ENCODE data around the gene EPG5.

Gene EPG5

GRCh38 chr18:45920367-45920766, 46.8 kb downstream of the EPG5 start:
- ATAC-seq, result no peak

DNA sequence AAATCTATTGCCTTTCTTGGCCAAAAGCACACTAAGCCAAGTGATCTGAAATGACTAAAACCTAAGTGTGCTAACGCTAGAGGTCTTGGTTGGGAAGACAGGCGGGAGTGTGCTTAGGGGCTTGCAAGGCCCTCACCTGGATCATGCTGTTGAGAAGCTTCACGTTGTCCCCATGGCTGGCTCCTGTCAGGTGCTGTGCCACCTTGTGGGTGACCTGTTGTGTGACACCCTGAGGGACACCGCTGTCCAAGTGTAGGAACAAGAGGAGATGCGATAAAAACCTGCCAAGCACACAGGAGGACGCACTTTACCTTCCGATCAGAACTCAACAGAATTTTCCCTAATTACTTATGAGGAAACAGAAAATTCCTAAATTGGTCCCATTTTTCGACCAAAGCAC, 50.8 kb downstream of the EPG5 start:
- no peak for ATAC-seq

- no peak for ATAC-seq
Measured at GRCh38 chr18:45913276-45913675, 53.9 kb downstream of the EPG5 start.

DNA sequence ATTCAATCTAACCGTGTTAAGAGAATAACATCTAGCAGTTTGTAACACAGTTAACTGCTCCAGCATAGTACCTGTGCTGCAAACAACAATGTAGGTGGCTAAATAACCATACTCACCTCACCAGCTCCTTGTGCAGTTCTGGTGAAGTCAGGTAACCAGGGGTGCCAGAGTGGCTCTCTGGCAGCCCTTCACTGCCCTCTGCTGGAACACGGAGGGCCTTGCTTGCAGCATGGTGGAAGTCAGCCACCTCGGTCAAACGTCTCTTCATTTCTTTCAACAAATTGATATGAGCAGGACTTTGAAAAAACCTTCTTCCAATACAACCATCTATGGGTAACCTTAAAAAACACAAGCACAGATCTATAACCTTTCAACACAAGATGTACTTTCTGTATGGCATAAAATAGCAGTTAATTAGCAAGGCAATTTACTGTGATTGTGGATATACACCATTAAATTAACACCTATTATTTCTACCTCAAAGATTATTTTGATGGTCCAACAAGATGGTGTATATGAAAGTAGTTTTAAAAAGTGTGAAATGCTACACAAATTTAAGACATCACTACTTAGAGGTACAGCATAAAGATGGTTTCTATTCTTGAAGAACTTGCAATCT, 56.6 kb downstream of the EPG5 start:
- ATAC-seq, result peak; percentile 81 to 89

- no peak for ATAC-seq
Measured at GRCh38 chr18:45901654-45902210, 65.4 kb downstream of the EPG5 start.

- no peak for ATAC-seq
Measured at GRCh38 chr18:45900623-45901022, 66.5 kb downstream of the EPG5 start.

- ATAC-seq, result no peak
Measured at GRCh38 chr18:45896991-45897390, 70.1 kb downstream of the EPG5 start.

GRCh38 chr18:45896452-45896851, 70.7 kb downstream of the EPG5 start:
- ATAC-seq, result no peak

DNA sequence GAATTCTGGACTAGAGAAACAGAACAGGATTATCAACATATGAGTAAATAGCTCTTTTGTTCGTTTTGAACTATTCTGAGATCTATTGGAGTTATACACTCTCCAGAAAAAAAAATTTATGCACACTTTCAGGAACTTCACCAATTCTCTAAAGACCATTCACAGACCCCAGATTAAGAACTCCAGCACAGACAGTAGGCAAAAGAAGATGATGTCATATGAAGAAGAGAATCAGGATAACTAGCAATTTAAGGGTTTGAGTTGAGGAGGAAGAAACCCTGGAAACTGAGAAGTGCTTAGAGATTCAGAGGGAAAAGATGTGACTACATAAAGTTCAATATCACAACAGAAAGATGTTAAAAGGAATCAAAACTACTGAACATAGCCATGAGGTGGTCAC, 71.8 kb downstream of the EPG5 start:
- no peak for ATAC-seq

GRCh38 chr18:45894818-45895217, 72.3 kb downstream of the EPG5 start:
- no peak for ATAC-seq

DNA sequence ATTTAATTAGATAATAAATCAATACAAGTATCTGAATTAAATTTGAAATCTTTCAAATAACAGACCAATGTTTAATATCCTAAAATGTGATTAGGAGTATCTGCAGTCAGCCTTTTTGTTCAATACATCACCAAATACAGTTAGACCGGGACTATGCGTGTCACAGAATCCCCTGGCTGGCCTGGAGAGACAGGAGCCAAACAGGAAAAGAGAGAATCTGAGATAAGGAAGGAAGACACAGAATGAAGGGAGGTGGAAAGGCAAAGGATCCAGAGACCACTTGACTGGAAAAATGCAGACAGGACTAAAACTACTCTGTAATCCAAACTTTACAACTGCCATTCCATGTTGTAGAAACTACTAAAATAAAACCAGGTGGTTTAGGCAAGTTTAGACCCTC, 75.3 kb downstream of the EPG5 start:
- ATAC-seq, result no peak

GRCh38 chr18:45890606-45891005, 76.5 kb downstream of the EPG5 start:
- no peak for ATAC-seq

DNA sequence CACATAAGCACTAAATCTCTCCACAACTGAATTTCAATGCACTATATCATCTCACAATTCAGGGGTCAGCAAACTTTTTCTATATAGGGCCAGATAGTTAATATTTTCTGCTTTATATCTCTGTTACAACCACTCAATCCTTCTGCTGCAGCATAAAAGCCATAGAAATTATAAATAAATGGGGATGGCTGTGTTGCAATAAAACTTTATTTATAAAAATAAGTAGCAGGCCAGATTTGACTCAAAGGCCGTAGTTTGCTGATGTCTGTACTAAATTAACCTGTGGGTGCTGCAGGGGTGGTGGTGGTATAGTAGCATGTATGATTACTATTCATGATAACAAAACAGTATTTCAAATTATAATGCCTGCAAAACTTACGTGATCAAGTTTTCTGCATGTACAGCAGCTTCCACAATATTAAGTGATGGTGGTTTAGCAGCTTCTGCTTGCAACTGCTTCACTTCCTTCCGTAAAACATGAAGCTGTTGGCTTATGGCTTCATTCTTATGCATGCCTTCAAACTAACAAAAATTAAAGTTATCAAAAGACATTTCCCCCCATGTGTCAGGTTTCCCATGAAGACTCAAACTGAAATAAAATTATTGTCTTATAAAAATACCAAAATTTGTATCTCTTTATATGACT, 77.6 kb downstream of the EPG5 start:
- ATAC-seq, result no peak

GRCh38 chr18:45887585-45887984, 79.5 kb downstream of the EPG5 start:
- ATAC-seq, result no peak

GRCh38 chr18:45880876-45881558, 86.1 kb downstream of the EPG5 start:
- no peak for ATAC-seq

- peak; percentile 86 to 88 for ATAC-seq
Measured at GRCh38 chr18:45879681-45880655, 87.2 kb downstream of the EPG5 start.

DNA sequence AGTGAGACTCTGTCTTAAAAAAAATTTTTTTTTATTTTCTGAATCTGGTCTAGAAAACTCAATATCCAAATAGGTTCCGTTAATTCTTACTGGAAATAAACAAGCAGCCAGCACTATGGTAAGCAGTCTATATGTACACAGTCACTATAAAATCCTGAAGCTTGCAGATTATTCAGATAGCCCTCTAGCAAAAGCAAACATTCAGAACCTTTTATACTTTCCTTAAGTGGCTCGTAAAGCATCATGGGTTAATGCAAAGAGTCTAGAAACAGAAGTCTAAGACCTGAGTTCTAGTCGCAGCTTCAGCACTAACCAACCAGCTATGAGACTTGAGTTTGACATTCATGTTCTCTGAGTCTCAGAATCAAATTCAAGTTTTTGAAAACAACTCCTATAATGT, 89.7 kb downstream of the EPG5 start:
- no peak for ATAC-seq

DNA sequence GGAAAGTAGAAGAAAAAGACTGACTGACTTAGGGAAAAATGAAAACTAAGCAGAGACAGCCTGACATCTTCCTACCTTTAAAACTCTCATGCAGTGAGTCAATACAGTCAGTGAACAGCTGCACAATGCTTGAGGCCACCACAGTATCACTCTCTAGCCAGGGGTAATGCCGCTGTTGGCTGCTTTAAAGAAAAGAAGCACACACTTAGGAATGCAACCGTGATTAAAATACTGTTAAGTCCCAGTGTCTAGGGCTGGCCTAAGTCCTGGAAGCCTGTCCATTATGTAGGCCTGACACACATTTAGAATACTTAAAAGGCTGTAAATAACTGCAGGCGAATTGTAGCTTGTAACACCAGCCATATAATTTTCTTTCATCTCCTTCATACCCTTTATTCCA, 91.0 kb downstream of the EPG5 start:
- ATAC-seq, result no peak

- ATAC-seq, result peak; percentile 92 to 95
Measured at GRCh38 chr18:45874491-45875184, 92.5 kb downstream of the EPG5 start.

DNA sequence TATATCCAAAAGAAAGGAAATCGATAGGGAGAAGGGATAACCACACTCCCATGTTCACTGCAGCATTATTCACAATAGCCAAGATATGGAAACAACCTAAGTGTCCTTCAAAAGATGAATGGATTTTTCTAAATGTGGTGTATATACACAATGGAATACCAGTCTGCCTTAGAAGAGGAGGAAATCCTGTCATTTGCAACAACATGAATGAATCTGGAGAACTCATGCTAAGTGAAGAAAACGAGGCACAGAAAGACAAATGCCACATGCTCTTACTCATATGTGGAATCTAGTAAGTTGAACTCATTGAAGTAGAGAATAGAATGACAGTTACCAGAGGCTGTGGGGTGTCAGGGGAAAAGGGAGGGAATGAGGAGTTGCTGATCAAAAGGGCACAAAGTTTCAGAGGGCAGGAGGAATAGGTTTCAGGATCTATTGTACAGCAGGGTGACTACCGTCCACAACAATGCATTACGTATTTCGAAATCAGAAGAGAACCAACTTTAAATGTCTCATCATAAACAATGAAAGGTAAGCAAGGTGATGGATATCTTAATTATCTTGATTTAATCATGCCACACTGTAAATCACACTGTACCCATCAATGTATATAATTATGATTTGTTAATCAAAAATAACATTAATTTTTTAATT, 95.6 kb downstream of the EPG5 start:
- ATAC-seq, result no peak

DNA sequence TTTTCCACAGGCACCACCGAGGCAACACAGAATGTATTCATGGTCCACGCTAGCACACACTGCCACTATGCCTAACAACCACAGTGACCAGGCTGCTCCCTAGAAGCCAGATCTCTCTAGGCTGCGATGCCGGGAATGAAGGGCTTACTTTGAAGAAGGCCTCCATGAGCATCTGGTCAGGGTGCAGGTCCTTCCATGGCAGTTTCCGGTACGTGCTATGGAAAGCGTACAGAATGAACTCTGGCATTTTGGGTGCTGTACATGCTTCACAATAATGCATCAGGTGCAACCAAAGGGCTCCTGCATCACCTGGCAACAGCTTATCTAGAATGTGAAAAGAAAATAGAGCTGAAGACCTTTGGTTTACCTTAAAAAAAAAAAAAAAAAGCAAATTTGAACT, 96.7 kb downstream of the EPG5 start:
- no peak for ATAC-seq

DNA sequence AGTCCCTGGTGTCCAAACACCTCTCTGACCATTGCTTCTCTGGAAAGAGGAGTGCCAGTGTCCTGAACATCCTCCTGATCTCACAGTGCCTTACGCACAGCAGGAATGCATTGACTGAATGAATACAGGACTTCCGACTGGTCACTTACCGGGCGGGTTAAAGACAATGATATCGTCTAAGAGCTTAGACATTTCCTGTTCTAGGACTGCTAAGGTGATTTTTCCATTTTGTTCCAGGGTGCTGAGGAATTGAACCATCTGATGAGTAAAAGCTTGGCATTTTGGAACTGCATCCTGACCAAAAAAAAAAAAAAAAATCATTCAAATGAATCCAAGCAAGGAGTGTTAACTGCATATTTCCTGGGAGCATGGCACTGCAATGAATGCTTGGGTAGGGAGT, 101.7 kb downstream of the EPG5 start:
- no peak for ATAC-seq
